ENCODE measurements around the gene FBXL14.
A peak's percentile ranks its signal among the peaks of the same experiment; 100 is the strongest.
"Not testable (repeated sequence)": the region's sequence is repeated elsewhere in the genome, so short reads cannot be mapped to it uniquely, and the experiment has no call there.

FBXL14 gene

GRCh38 chr12:1604464-1604863 is 10.1 kb upstream of the FBXL14 start:
- H3K4me3 ChIP-seq (ENCODE audit: low read depth, low read length) = no peak overlapping the region
- no peak for TF ChIP-seq CTCF (IDR thresholded peaks at IDR 0.05; ENCODE audit: control insufficient read depth, extremely low read depth, insufficient read depth)
- DNase-seq (ENCODE audit: low read depth) = no peak

GRCh38 chr12:1603269-1603993 is 9.1 kb upstream of the FBXL14 start:
- no peak overlapping the region for H3K4me3 ChIP-seq (ENCODE audit: low read depth, low read length)
- TF ChIP-seq CTCF (IDR thresholded peaks at IDR 0.05; ENCODE audit: control insufficient read depth, extremely low read depth, insufficient read depth) = no peak
- DNase-seq (ENCODE audit: low read depth) = no peak

- DNase-seq (ENCODE audit: low read depth); H3K4me3 ChIP-seq (ENCODE audit: low read depth, low read length): not testable (repeated sequence)
Observed at GRCh38 chr12:1602706-1603105, 8.3 kb upstream of the FBXL14 start.

- H3K4me3 ChIP-seq (ENCODE audit: low read depth, low read length) = no peak overlapping the region
- no peak for TF ChIP-seq CTCF (IDR thresholded peaks at IDR 0.05; ENCODE audit: control insufficient read depth, extremely low read depth, insufficient read depth)
- DNase-seq (ENCODE audit: low read depth) = no peak
Observed at GRCh38 chr12:1598757-1599156, 4.4 kb upstream of the FBXL14 start.

GRCh38 chr12:1595690-1596347 is 1.4 kb upstream of the FBXL14 start:
- H3K4me3 ChIP-seq (ENCODE audit: low read depth, low read length) = no peak overlapping the region
- no peak for DNase-seq (ENCODE audit: low read depth)
- no peak for TF ChIP-seq CTCF (IDR thresholded peaks at IDR 0.05; ENCODE audit: control insufficient read depth, extremely low read depth, insufficient read depth)

- DNase-seq (ENCODE audit: low read depth) = no peak
- TF ChIP-seq CTCF (IDR thresholded peaks at IDR 0.05; ENCODE audit: control insufficient read depth, extremely low read depth, insufficient read depth) = no peak
- H3K4me3 ChIP-seq (ENCODE audit: low read depth, low read length) = peak overlapping the region; percentile 68
Observed at GRCh38 chr12:1595026-1595561, 713 bp upstream of the FBXL14 start.

GRCh38 chr12:1594006-1594260 is 448 bp downstream of the FBXL14 start:
- H3K4me3 ChIP-seq (ENCODE audit: low read depth, low read length) = peak overlapping the region; percentile 68
- DNase-seq (ENCODE audit: low read depth) = no peak
- no peak for TF ChIP-seq CTCF (IDR thresholded peaks at IDR 0.05; ENCODE audit: control insufficient read depth, extremely low read depth, insufficient read depth)
